ENCODE results near the gene NOL3. TPM values are rescaled to one million over a fixed set of nuclear protein-coding genes. Genes with fewer than 3 reads are reported as not detected.

The NOL3 gene
- total and polyA plus RNA-seq, 9 of the 15 experiments (the other 6 are each of a cell fraction or from before 2014, with no cell fraction given) = 0.45 to 14.0 (median 5.4) TPM

DNA sequence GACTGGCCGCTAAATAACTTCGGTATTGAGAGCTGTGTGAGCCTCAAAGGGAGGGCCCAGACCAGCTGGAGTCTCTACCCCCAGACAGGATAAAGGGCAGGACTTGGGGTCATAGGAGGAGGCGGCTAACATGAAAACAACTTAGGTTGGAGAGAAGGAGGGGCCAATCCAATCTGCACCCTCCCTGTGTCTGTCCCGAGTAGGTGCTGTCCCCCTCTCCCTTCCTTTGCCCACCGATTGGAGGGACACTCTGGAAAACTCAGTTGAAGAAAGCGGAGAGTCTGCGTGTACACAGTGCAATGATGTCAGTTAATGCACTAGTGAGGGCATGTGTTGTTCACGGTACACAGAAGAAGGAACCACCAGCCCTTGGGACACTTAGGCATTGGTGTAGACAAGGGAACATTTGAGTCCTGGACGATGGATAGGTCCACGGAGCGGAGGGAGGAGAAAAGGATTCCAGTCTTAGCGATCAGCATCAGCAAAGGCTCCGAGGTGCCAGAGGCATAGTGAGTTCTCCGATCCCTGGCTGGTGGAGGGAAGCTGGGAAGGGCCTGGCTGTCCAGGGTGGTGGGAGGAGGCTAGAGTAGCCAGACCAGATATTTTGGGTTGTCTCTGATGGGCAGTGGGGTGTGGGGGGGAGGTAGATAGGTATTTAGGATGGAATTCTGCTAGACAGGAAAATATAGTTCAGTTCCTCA is 761 bp downstream of the NOL3 start:
- ChIA-PET CTCF (ENCODE audit: low intra/inter-chr PET ratio) (no interaction called here), POLR2A (interaction anchor here (0.5 kb wide), 1 partner anchor 610 kb away, joined by 3 read pairs; no protein-coding TSS in a partner anchor)
- DNase-seq (ENCODE audit: extremely low read depth in 1 of 4, low spot score in 3 of 4) = peak in 1 of 4 experiments; percentile 34
- peak; percentile 60 for ATAC-seq
- peak overlapping the region; percentile 68 for H3K27ac ChIP-seq (ENCODE audit: extremely low read depth, low read depth, low read length)
- WGBS (ENCODE audit: insufficient coverage, low coverage, missing lambda C conversion rate) = 47% methylated on average over 14 of the region's 14 CpGs
- BruUV-seq (replicated peaks) = TSS peak; percentile 31
- peaks cover 8% of the 10 kb centered on the region; the same call in 2 of the 3 replicates for H3K36me3 ChIP-seq (ENCODE audit: control insufficient read depth, insufficient read depth, low read length)
- FAIRE-seq = peak; percentile 91
- in situ Hi-C loops (cut with MboI) = loop anchor here (25.0 kb wide), 1 partner anchor 209 kb away; the partner anchor contains the start of gene CES3
- H3K9me3 ChIP-seq (replicated peaks; ENCODE audit: control insufficient read depth, insufficient read depth, low read depth, low read length) = no peaks in the 10 kb centered on the region
- H3K4me2 ChIP-seq (ENCODE audit: insufficient read depth, low read length) = peak overlapping the region; percentile 79
- peak overlapping the region; percentile 60 for H2AFZ ChIP-seq (ENCODE audit: low read depth, low read length)
- H3K9ac ChIP-seq (ENCODE audit: insufficient read depth in 1 of 2, low read depth in 2 of 2, low read length in 2 of 2) = peak overlapping the region; percentile 44 to 85
- H3K4me1 ChIP-seq (replicated peaks in 1 of 2; ENCODE audit: control insufficient read depth in 2 of 2, insufficient read depth in 2 of 2, low read length in 2 of 2) = peaks cover 20 to 55% of the 10 kb centered on the region in 2 experiments; a peak in 4 of 5 replicates
- peak overlapping the region; percentile 36 for H3K4me3 ChIP-seq
- H4K20me1 ChIP-seq (replicated peaks; ENCODE audit: control insufficient read depth, insufficient read depth, low read length) = no peaks in the 10 kb centered on the region
- intact Hi-C loops (cut with micrococcal nuclease) = no loop called here
- no peaks in the 10 kb centered on the region for H3K27me3 ChIP-seq (ENCODE audit: control insufficient read depth in 2 of 2, insufficient read depth in 2 of 2, low read length in 2 of 2)
- no peaks in the 10 kb centered on the region for H3K79me2 ChIP-seq (ENCODE audit: control insufficient read depth, insufficient read depth, low read length)
- no peaks in the 10 kb centered on the region for H3K9me1 ChIP-seq (ENCODE audit: control insufficient read depth, insufficient read depth, low read length)
- TF ChIP-seq STAT5B (CRISPR knock-in tag; IDR thresholded peaks at IDR 0.05) (no peak), ZFP1 (CRISPR knock-in tag; IDR thresholded peaks at IDR 0.05) (no peak), SMAD4 (CRISPR knock-in tag; conservative IDR thresholded peaks at IDR 0.05) (peak; percentile 63; the same call in 1 of the 2 replicates), SMAD2 (IDR thresholded peaks at IDR 0.05; ENCODE audit: low read depth, low read length) (no peak), U2AF1 (optimal IDR thresholded peaks at IDR 0.05; ENCODE audit: low read depth, low read length) (no peak), ARNT (IDR thresholded peaks at IDR 0.05) (no peak), KLF6 (CRISPR knock-in tag; IDR thresholded peaks at IDR 0.05; ENCODE audit: borderline replicate concordance) (no peak), SMARCC2 (IDR thresholded peaks at IDR 0.05; ENCODE audit: low read depth) (0 out of 2 replicates have a peak, but pooled peaks have one; percentile 23), NFE2 (IDR thresholded peaks at IDR 0.05; ENCODE audit: low read depth) (no peak), RAD21 (CRISPR knock-in tag; conservative IDR thresholded peaks at IDR 0.05 in 1 of 2, IDR thresholded peaks at IDR 0.05 in 1 of 2) (no peak), FOXK2 (conservative IDR thresholded peaks at IDR 0.05 in 1 of 2, IDR thresholded peaks at IDR 0.05 in 1 of 2; ENCODE audit: low read depth in 2 of 2) (peak; percentile 20 to 31; a peak in 1 of 4 replicates), TCF7 (IDR thresholded peaks at IDR 0.05; ENCODE audit: borderline replicate concordance) (no peak)
- TF ChIP-seq, protein P1, sequence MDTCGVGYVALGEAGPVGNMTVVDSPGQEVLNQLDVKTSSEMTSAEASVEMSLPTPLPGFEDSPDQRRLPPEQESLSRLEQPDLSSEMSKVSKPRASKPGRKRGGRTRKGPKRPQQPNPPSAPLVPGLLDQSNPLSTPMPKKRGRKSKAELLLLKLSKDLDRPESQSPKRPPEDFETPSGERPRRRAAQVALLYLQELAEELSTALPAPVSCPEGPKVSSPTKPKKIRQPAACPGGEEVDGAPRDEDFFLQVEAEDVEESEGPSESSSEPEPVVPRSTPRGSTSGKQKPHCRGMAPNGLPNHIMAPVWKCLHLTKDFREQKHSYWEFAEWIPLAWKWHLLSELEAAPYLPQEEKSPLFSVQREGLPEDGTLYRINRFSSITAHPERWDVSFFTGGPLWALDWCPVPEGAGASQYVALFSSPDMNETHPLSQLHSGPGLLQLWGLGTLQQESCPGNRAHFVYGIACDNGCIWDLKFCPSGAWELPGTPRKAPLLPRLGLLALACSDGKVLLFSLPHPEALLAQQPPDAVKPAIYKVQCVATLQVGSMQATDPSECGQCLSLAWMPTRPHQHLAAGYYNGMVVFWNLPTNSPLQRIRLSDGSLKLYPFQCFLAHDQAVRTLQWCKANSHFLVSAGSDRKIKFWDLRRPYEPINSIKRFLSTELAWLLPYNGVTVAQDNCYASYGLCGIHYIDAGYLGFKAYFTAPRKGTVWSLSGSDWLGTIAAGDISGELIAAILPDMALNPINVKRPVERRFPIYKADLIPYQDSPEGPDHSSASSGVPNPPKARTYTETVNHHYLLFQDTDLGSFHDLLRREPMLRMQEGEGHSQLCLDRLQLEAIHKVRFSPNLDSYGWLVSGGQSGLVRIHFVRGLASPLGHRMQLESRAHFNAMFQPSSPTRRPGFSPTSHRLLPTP (IDR thresholded peaks at IDR 0.05; ENCODE audit: borderline replicate concordance, extremely low read depth, insufficient read length) = no peak
- TF ChIP-seq, protein P2, sequence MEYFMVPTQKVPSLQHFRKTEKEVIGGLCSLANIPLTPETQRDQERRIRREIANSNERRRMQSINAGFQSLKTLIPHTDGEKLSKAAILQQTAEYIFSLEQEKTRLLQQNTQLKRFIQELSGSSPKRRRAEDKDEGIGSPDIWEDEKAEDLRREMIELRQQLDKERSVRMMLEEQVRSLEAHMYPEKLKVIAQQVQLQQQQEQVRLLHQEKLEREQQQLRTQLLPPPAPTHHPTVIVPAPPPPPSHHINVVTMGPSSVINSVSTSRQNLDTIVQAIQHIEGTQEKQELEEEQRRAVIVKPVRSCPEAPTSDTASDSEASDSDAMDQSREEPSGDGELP (CRISPR knock-in tag; IDR thresholded peaks at IDR 0.05; ENCODE audit: borderline replicate concordance) = peak; percentile 76
- TF ChIP-seq, protein P3, sequence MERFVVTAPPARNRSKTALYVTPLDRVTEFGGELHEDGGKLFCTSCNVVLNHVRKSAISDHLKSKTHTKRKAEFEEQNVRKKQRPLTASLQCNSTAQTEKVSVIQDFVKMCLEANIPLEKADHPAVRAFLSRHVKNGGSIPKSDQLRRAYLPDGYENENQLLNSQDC (CRISPR knock-in tag; IDR thresholded peaks at IDR 0.05) = no peak
- TF ChIP-seq, protein P4, sequence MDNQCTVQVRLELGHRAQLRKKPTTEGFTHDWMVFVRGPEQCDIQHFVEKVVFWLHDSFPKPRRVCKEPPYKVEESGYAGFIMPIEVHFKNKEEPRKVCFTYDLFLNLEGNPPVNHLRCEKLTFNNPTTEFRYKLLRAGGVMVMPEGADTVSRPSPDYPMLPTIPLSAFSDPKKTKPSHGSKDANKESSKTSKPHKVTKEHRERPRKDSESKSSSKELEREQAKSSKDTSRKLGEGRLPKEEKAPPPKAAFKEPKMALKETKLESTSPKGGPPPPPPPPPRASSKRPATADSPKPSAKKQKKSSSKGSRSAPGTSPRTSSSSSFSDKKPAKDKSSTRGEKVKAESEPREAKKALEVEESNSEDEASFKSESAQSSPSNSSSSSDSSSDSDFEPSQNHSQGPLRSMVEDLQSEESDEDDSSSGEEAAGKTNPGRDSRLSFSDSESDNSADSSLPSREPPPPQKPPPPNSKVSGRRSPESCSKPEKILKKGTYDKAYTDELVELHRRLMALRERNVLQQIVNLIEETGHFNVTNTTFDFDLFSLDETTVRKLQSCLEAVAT (IDR thresholded peaks at IDR 0.05) = peak in 1 of 2 experiments; percentile 74; a peak in 1 of 4 replicates
